NCI-H2081 (cell line): ENCODE data around the gene DDX50.

Experiments used
- DNase-seq, 2 experiments: peaks; one replicate each; lab custom pipeline; 2025; lab: John Stamatoyannopoulos, UW

The DDX50 gene

DNA sequence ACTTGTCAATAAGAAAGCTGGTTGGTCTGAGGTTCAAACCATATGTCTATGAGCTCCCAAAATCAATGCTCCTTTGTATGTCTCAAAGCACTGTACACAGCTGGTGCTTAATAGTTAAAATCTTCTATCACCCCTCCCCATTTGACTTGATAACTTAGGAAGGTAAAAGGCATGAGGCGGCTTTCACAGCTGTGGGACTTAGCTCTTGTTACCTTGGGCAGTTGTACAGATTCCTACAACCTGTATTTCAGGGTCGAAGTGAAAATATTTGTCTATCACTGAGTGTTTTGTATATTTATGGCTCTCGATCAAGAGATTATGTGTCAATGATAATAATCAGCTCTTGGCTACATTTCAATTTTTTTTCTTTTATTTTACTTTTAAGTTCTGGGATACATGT, 86.5 kb downstream of the DDX50 start:
- DNase-seq, result no peak

DNA sequence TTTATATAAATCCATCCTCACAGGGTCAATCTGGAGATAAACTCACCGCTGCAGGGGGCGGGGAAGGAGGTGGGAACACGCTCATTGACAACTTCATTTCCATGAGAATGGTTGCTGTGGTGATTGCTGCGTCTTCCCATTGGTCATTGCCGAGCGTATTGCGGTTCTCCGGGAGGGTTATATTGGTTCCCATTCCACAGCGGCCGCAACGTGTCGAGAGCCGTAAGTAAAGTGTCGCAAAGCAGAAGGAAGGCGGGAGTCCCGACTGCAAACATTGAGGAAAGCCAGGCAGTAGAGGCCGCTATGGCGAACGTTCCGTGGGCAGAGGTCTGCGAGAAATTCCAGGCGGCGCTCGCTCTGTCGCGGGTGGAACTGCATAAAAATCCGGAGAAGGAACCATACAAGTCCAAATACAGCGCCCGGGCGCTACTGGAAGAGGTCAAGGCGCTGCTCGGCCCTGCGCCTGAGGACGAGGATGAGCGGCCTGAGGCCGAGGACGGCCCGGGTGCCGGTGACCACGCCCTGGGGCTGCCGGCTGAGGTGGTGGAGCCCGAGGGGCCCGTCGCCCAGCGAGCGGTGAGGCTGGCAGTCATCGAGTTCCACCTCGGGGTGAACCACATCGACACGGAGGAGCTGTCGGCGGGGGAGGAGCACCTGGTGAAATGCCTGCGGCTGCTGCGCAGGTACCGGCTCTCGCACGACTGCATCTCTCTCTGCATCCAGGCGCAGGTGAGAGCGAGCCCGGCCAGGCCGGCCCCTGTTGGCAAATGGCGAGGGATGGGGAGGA, 87.6 kb downstream of the DDX50 start, which contains the start of gene KIFBP:
Gene KIFBP, plus strand, starts transcription at position 274 of the 787 bp plus-strand sequence. Its CDS starts 30 bp downstream, at position 304.
- peak; percentile 93 to 97 for DNase-seq

DNA sequence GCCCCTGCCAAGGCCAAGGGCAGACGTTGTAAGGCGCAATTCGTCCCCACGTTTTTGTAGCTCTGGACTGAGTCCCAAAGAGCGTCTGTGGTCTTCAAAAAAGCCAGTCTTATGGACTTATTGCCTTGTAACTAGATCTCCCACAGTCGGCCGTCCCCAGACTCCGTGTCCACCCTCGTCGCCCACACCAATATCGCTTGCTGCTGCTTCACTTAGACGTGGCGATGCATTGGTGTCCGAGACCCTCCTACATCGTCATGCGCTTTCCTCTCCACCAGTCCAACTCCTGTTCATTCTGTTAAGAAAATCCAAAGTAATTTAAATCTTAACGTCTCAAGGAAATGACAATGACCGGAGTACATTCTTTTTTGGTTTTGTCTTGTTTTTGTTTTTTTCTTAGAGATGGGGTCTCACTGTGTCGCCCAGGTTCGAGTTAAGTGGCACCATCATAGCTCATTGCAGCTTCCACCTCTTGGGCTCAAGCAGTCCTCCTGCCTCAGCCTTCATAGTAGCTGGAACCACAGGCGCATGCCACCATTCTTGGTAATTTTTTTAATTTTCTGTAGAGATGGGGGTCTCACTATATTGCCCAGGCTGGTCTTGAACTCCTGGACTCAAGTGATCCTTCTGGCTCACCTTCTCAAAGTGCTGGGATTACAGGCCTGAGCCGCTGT, 88.3 kb downstream of the DDX50 start:
- DNase-seq, result no peak

DNA sequence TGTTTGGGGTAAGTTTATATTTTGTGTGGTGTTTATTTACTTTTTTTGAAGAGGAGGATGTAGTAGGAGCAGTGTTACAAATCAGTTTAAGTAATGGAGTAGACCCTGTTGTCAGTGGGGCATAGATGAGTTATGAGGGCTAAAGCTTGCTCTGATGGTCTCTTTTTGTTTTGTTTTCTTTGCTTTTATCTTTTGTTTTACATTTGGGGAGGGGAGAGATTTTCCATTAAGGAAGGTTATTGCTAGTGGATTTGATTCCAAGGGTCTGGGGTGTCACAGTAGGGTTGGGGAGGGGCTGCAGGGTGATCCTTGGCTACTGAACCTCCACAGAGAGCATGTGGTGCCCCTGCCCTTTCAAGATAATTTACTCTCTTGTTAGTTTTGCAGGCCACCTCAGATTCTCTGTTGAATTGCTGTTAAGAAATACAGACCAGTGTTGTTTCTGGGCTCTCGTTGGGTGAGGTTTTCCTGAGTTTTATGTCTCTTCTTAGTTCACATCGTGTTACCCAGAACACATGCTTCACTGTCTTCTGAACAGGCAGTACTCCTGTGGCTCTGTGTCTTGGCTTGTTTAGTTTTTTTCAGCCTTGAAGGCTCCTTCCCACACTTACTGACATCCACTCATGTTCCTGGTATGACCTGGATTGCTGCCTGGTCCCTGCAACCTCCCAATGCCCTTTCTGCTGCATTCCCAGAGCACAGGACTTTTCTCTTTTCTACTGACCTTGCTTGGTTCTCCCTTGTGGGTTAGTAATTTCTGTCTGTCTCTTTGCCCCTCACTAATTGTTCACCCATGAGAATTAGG, 91.7 kb downstream of the DDX50 start:
- DNase-seq, result no peak
